HuH-7 (cell line): Measurements from ENCODE around the gene SFI1.
"Not testable (repeated sequence)": the region's sequence is repeated elsewhere in the genome, so short reads cannot be mapped to it uniquely, and the experiment has no call there.

Experiments
- DNase-seq: peaks from one replicate; pipeline ENCODE4 v3.0.0; 2011; ENCODE audit warnings: low spot score

Gene SFI1

DNA sequence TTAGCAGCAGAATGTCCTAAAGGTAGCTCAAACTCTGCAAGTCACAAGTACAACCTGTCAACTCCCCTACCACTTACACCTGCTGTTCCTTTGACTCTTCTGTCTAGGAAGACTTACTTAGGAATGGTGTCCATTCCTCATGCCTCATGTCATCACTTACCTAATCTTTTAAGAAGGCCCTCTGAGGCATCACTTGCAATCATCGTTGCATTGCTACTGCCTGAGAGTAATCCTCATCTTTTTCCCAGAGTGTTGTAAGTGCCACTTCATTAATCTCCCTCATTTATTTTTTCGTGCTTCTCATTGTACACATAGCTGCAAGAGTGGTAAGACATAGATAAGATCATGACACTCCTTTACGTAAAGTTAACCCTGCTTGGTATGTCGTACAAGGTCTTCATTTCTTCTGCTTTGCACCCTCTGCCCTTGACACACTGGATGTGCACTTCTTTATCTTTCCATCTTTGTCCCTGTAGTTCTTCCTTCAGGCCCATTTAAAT lies 54.6 kb downstream of the SFI1 start:
- no peak for DNase-seq

DNA sequence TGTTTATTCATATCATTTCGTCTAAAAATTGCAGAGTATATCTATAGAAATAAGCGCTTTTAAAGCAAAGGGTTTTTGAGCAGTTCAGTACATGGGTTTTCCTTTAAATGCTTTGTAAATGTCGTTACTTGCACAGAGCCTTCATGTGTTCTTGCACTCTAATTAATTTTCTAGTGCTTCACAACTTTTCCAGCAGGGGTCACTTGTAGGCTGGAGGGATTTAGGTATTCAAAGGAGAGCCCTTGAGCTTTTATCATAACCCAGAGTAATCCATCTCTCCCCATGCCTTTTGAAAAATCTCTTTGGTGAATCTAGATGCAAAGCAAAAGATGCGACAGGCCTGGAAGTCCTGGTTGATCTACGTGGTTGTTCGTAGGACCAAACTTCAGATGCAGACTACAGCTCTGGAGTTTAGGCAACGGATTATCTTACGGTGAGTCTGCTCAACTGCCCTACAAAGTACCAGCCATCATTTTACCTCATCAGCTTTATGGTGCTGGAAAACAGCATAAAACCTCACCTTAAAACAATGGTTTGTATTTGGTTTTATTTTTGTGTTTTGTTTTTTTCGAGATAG lies 60.4 kb downstream of the SFI1 start:
- DNase-seq: peak; percentile 56

DNA sequence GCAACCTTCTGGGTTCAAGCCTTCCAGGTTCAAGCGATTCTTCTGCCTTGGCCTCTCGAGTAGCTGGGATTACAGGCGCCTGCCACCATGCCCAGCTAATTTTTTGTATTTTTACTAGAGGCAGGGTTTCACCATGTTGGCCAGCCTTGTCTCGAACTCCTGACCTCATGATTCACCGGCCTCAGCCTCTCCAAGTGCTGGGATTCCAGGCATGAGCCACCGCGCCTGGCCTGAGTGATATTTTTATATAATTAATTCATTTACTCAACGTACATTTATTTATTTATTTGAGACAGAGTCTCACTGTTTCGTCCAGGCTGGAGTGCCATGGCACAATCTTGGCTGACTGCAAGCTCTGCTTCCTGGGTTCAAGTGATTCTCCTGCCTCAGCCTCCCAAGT lies 62.2 kb downstream of the SFI1 start:
- DNase-seq: not testable (repeated sequence)

DNA sequence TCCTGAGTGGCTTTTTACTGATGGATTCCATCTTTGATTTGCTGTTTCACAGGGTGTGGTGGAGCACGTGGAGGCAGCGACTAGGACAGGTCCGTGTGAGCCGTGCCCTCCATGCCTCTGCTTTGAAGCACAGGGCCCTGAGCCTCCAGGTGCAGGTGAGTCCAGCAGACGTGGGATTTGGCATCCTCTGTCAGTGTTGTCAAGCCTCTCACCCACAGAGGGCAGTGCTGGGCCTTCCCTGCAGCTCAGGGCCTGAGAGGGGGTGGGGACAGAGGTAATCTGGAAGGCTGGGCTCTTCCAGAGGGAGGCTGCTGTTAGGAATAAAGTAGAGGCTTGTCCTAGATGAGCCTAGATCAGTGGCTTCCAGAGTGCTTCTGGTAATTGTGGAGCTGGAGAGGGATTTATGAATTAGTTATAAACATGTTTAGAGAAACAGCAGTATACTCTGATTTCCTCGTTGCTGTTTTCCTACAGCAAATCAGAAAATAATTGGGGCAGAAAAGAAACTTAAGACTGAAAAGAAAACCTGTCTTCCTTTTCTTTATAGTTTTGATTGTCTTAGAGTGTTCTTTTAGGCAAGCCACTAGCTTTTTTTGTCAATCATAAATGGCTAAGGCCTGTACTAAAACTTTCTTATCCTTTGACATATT lies 65.0 kb downstream of the SFI1 start:
- peak; percentile 81 for DNase-seq

DNA sequence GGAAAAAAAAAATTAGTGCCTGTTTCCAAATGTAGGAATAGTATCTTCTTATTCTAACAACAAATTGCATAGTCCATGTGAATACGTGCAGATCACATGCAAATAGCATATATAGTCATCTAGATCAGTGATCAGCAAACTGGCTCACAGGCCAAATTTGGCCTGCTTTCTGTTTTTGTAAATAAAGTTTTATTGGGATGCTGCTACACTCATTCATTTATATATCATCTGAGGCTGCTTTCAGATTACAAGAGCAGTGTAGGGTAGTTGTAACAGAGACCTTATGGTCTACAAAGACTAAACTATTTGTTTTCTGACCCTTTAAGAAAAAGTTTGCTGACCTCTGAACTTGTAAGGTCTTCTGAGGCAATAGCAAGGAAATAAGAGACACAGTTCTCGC lies 65.6 kb downstream of the SFI1 start:
- DNase-seq: no peak

DNA sequence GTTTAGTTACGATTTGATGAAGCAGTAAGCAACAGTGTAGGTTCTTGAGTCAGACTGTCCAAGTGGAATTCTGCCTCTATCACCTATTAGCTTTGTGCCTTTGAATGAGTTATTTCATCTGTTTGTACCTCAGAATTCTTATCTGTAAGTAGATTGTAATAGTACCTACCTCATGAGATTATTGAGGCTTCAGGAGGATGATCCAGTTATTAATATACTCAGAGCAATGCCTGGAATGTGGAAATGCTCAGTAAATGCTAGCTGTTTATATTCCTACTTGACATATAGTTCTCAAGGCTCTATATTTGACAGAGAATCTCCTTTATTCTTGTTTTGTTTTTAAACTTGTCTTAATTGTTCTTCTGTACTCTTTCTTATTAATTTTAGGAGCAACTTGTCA lies 70.1 kb downstream of the SFI1 start:
- DNase-seq: no peak

DNA sequence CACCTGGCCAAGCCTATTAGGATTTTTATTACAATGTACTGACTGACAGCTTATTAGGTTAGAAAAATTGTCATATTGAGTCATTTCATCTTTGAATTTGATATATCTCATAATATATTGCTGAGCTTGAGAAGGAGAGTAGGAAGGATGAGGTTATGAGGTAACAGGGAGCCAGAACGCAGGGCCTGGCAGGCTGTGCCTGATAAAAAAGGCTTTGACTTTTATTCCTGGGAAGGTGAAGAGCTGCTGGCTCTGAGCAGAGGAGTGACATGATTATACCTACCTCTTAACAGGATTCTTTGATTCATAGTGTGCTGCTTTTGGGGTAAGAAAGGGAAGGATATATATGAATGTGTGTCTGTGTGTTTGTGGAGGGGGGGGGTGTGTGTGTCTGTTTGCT lies 70.9 kb downstream of the SFI1 start:
- DNase-seq: no peak

DNA sequence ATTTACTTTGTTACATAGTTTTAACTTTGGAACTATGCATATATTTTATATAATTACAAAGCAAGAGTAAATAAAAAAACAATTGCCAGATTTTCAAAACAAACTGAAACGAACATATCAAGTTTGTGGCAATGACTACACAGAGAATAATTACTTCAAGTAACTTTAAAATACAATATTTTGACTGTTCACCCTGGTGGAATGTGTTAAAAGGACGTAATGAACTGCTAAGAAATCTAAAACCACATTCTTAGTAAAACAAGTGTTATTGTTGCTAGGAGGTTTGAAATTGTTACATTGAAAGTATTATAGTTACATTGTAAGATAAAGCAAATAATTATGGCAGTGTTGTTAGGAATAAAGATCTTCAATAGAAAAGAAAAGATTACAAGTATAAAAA lies 71.4 kb downstream of the SFI1 start:
- no peak for DNase-seq

DNA sequence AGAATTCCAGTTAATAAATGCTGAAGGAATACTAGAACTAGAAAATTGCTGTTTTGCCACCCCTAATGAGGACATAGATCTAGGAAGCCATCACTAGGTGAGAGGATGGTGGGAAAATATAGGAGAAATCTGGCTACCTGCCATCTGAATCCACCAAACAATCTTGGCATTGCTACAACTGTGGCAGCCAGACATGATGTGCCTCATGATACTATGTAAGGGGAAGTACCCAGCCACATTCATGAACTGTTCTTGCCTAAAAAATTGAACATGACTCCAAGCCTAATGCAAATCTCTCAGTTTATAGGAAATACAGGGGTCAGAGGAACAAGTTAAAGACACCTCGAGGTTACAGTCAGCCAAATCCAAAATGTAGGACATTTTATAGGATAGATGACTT lies 72.8 kb downstream of the SFI1 start:
- no peak for DNase-seq

DNA sequence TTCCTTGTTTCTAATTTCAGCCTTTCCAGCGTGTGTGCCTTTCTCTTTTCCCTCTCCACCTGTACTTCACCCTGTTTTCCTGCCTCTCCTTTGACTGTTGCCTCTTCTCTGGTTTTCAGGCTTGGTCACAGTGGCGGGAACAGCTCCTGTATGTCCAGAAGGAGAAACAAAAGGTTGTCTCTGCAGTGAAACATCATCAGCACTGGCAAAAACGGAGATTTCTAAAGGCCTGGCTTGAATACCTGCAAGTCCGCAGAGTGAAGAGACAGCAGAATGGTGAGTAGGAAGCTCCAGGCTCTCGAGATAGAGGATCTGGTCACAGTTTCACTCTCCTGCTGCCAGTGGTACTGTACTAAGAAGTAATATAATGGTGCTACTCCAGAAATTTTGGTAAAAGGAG lies 76.6 kb downstream of the SFI1 start:
- DNase-seq: no peak

DNA sequence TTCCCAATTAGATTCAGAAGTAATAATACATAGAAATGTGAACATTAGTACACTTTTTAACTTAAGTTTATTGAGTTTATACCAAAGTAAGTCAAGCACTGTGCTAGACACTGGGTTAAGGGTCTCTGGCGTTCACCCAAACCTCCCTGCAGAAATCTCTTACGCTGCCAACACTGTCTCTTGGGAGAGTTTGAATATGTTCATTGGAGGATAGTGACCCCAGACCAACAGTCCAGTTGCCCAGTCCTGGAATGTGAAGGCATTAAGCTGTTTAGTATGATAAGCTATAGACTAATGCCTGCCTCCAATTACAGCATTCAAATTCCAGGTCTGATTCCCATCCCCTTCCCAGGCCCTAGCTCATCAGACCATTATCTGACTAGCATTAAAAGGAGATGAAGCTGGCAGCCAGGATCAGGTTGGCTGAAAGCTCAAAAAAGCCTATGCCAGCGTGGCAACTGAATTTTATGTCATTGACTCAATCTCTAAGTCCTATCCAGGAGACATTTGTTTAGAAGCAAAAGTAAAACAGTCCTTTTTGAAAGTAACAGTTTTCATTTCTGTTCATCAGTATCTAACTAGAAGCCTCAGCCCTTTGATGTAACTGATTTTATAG lies 77.8 kb downstream of the SFI1 start:
- DNase-seq: no peak

DNA sequence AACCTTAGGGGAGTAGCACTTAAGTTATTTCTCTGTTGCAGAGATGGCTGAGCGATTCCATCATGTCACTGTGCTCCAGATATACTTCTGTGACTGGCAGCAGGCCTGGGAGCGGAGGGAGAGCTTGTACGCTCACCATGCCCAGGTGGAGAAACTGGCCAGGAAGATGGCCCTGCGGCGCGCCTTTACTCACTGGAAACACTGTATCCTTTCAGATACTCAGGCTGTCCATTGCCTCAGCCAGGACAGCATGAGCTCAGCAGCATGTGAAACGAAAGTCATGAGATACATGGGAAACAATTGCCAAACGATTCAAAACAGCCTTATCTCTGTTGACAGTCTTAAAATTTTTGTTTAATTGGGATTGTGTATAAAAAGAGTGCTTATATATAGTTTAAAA lies 78.9 kb downstream of the SFI1 start:
- no peak for DNase-seq

DNA sequence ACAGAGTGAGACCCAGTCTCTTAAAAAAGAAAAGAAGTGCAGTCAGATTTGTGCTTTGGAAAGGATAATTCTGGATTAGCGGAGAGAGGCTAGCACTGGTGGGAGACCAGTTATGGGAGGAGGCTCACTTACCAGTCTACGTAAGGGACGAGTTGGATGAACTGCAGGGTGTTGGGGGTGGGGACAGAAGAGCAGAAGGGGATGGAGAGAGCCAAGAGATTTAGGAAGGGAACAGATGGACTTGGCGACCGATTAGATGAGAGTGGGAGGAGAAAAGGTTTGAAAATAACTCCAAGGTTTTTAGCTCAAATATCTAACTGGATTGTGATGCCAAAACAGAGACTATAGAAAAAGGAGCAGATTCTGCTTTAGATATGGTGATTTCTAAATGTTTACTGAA lies 81.4 kb downstream of the SFI1 start:
- DNase-seq: no peak

DNA sequence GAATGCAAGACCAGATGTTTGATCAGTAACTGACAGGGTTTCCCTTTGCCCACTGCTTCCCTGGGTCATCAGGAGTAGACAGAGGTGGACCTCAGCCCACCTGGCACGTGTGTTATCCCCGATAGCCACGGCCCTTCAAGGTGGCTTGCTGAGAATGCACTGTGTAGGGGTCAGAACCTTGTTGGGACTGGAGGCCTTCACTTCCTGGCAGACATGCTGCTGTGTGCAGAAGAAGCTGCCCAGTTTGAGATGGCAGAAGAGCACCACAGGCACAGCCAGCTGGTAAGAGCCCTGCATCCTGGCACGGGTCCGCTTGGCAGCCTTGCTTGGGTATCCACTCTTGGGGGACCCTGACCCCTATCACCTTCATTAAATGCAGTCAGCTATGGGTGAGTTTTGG lies 81.8 kb downstream of the SFI1 start:
- no peak for DNase-seq

DNA sequence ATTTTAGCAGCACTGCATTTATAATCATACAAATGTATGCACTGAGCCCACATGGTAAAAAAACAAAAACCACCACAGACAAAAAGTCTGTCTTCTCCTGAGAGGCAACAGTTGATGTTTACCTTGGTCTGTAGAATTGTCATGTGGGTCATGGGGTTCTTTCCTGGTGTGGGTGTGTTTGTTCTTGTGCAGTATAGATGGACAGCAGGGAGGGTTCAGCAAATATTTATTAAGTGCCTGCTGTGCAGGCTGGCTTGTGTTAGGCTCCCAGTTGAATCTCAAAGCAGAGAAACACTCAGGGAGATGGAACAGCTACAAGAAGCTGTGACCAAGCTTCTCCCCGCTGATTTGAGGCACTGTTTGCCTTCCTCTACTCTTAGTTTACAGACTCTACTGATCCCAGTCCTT lies 83.5 kb downstream of the SFI1 start:
- DNase-seq: peak; percentile 49

DNA sequence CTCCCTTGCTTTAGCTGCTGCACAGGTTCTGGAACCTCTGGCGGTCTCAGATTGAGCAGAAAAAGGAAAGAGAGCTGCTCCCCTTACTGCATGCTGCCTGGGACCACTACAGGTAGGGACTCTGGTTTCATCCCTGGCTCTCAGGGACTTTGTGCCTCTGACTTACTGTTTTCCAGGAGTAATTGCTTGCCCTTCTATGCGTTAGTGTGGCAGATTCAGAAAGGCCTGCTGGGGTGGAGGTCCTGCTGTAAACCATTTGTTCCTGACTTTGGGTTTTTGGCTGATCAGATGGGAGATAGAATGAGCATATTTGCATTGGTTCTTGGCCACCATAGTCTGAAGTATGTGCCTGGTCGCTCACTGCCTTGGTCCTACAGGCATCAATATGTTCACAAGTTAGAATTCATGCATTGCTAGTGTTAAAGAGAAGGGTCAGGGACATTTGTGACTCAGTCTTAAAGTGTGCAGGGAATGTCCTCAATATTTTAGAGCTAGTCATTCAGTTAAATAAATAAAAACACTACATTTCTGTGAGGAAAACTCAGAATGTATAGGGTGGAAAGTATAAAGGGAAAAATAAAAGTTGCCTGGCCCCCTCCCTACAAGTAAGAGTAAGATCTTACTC lies 87.6 kb downstream of the SFI1 start:
- DNase-seq: no peak

DNA sequence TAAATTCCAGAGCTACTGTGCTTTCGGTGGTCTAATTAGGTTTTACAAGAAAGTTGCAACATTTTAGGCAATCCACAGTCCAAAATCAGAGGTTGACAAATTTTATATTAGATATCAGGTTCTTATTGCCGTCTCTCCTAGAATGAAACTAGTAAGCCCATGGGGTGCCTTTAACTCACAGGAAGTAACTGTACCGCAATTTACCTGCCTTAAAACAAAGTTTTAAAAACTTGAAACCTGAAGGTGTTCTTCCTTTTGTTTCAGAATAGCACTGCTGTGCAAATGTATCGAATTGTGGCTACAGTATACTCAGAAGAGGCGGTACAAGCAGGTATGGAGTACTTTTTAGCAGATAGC lies 88.4 kb downstream of the SFI1 start:
- no peak for DNase-seq

DNA sequence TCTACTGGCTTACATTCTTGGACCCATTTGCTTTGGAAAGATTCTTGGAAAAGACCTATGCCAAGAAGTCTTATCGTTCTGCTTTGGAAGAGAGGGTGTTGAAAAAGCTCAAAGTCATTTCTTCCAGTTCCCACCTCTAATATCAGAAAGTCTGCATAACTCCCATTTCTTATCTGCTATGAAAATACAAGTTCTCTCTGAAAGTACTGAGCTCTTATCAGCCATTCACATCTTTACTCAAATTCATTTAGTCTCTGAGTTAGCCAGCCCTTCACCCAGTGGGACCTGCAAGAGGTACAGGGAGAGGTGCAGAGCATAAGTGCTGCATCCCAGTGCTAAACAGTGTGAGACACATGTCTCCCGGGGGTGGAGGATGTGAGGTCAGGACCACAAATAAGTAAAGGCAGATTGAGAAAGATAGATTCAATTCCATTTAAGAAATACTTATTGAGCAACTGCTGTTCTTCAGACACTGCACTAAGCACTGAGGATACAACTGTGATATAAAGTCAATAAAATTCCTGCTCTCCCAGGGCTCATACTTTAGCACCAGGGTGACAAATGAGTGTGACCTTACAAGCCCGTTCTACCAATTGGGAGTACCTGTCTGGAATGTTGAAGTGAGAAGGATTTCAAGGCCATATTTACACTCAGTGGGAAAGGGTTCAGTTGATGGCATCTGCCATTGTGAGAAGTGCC lies 89.0 kb downstream of the SFI1 start:
- DNase-seq: no peak

DNA sequence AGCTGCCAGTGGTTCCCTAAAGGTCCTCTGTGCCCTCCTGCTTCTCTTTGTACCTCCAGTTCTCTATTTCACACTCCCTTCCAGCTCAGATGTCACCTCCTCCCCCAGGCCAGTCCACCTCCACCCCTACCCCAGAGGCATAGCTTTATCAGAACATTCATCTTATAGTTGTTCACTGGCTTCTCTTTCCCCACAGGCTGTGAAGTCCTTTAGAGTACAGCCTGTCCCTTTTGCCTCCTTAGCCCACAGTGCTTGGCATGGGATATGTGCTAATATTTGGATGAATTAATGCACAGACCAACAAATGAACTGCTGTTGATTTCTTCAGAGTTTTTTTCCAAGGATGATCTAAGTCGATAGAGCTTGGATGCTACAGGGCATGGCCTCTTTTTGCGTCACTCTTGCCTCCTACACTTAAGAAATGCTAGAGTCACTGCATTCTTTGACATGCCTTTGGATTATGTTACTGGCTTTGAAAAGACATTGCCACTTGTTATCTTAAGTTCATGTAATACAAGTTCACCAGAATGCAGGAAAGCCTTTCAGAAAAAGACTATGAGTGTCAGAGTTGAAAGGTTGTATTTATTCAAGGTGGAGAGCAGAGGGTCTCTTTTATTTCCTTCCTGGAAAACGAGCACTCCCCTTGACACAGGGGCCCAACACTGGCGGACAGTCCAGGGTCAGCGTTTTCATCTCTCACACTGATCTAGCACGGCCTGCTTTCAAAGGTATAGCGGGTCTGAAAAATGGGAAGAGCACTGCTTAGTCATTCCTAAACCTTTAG lies 90.0 kb downstream of the SFI1 start:
- DNase-seq: no peak

DNA sequence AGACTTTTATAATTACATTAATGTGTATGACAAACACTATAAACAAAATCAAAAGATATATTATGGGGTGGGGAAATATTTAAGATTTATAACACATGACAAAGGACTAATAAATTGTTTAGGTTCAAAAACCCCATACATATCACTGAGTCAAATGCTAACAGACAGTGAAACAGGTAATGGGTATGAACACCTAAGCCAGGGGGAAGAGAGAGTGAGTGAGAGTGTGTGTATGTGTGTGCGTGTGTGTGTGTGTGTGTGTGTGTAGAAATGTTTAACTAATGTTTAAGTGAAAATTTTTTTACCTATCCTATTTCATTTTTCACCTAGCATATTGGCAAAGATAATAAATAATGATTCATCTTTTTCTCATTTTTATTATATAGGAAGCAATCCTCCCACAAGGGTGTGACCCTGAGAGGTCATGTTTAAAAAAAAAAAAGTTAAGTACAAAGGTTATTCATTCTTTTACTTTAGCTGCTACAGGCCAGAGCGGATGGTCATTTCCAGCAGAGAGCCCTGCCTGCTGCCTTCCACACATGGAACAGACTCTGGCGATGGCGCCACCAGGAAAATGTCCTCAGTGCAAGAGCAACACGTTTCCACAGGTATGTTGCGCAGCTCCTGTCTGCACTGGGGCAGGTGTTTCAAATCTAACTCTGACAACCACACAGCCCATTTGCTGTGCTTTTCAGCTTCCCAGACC lies 92.8 kb downstream of the SFI1 start:
- DNase-seq: peak; percentile 66

DNA sequence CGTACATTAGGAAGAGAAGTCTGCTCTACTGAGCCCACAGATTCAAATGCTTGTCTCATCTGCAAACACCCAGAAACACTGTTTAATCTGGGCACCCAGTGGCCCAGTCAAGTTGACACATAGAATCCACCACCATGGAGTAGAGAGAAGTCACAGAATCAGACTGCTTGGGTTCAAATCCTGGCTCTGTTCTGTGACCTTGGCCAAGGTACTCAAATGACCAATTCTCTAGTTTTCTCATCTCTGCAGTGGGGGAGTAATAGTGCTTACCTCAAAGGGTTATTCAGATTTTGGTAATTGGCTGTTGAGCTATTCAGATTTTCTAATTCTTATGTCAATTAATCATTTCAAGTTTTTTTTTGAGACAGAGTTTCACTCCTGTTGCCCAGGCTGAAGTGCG lies 93.8 kb downstream of the SFI1 start:
- DNase-seq: not testable (repeated sequence)
